ENCODE data around the gene SLC9A4.
"Not testable (repeated sequence)": the region's sequence is repeated elsewhere in the genome, so short reads cannot be mapped to it uniquely, and the experiment has no call there.

SLC9A4 gene

DNA sequence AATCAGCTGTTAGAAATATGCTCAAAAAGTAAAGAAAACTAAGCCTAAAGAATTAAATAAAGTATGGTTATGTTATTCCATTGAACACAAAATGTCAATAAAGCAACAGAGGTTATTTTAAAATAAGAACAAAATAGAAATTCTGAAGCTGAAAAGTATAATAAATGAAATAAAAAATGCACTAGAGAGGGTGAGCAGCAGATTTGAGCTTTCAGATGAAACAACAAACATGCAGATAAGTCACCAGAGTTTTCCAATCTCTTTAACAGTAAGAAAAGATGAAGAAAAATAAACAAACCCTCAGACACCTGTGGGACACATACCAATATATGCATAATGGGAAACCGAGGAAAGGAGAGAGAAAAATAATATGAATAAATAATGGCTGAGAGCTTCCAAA, 76.0 kb downstream of the SLC9A4 start:
- DNase-seq (ENCODE audit: low spot score): no peak

GRCh38 chr2:102550151-102550550, 77.1 kb downstream of the SLC9A4 start:
- DNase-seq (ENCODE audit: low spot score): no peak

DNA sequence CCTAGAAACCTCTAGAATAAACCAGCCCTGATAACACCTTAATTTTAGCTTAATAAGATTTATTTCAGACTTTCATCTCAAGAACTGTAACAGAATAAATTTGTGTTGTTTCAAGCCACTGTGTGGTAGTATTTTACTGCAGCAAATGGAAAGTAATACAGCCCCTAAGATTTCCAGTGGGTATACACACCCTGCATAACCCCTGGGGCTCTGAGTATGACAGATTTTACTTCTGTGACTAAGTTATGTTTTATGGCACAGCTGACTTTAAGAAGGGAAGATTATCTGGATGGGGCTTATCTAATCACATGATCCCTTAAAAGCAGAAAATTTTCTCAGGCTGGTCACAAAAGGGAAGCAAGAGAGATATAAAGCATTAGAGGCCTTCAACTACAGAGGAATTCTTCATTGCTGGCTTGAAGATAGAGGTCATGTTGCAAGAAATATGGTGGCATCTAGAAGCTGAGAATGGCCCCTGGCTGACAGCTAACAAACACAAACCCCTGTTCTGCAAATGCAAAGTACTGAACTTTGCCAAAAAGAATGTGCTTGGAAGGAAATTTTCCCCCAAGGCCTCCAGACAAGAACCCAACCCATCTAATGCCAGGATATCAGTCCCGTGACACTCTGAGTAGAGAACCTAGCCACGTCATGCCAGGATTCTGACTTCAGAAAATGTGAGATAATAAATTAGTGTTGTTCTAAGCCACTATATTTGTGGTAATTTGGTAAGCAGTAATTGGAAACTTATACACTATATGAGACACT, 78.5 kb downstream of the SLC9A4 start:
- DNase-seq (ENCODE audit: low spot score): no peak

DNA sequence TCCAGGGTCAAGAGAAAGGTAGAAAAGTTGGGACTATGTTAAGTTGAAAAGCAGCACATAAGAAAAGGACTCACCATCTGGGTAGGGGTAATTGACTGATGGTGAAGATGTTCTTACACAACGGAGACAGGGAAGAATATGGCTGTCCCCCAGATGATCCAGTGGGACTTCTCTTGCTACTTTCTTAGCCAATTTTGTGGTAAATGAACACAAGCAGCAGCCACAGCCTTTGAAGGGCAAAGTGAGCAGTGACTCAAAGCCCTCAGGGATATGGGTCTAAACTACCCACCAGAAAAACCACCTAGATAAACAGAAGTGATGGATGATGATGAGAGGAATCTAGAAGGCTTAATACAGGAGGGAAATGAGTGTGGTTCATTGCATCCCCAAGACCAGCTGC, 80.6 kb downstream of the SLC9A4 start:
- DNase-seq (ENCODE audit: low spot score): no peak

DNA sequence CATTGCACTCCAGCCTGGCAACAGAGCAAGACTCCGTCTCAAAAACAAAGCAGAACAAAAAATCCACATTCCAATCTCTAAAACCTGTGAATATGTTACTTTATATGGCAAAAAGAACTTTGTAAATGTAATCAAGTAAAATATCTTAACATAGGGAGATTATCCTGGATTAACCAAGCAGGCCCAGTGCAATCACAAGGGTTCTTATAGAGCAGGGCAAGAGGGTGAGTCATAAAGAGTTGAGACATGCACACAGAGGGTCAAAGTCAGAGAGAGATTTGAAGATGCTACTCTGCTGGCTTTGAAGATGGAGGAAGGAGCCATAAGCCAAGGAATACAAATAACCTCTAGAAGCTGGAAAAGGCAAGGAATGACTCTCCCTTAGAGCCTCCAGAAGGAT, 85.4 kb downstream of the SLC9A4 start:
- no peak for DNase-seq (ENCODE audit: low spot score)

GRCh38 chr2:102562542-102562941, 89.5 kb downstream of the SLC9A4 start:
- not testable (repeated sequence) for DNase-seq (ENCODE audit: low spot score)

GRCh38 chr2:102575888-102576287, 102.9 kb downstream of the SLC9A4 start:
- no peak for DNase-seq (ENCODE audit: low spot score)

DNA sequence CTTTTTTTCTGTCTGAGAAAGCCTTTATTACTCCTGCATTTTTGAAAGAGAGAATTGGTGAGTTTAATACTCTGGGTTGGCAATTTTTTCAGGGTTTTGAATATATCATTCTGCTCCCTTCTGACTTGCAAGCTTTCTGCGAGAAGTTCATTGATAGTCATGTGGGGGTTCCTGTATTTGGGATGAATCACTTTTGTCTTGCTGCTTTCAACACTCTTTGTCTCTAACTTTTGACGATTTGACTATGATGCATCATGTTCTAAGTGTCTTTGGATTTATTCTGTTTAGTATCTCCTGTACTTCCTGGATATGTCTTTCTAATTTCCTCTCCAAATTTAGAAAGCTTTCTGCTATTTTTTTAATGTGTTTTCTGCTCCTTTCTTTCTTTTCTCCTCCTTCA, 105.3 kb downstream of the SLC9A4 start:
- DNase-seq (ENCODE audit: low spot score): no peak

DNA sequence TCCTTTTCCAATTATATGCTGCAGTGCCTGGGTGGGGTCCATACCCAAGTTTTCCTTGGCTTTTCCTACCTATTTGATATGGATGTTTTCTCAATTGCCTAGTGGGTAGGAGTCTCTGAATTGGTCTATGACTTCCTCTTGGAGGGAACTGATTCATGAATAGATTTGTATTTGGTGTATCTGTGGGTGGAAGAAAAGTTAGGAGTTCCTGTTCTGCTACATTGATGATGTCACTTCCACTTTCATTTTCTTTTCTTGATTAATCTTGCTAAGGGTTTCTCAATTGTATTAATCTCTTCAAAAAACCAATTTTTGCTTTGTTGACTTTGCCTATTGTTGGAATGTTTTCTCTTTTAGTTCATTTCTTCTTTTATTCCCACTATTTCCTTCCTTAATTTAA, 108.9 kb downstream of the SLC9A4 start:
- DNase-seq (ENCODE audit: low spot score): no peak

GRCh38 chr2:102582845-102583244, 109.8 kb downstream of the SLC9A4 start:
- no peak for DNase-seq (ENCODE audit: low spot score)
